Activated CD8-positive, alpha-beta memory T cell treated with anti-CD3 and anti-CD28 coated beads, Interleukin-2, amount 50 U/mL, for 24 hours (primary cell): ENCODE measurements around the gene FAM111A.

Experiments
- DNase-seq: peaks from one replicate; pipeline ENCODE4 v3.0.0-alpha.2; 2020; ENCODE audit errors: extremely low read depth

The FAM111A gene

GRCh38 chr11:59179121-59179520 lies 36.5 kb downstream of the FAM111A start:
- no peak for DNase-seq

DNA sequence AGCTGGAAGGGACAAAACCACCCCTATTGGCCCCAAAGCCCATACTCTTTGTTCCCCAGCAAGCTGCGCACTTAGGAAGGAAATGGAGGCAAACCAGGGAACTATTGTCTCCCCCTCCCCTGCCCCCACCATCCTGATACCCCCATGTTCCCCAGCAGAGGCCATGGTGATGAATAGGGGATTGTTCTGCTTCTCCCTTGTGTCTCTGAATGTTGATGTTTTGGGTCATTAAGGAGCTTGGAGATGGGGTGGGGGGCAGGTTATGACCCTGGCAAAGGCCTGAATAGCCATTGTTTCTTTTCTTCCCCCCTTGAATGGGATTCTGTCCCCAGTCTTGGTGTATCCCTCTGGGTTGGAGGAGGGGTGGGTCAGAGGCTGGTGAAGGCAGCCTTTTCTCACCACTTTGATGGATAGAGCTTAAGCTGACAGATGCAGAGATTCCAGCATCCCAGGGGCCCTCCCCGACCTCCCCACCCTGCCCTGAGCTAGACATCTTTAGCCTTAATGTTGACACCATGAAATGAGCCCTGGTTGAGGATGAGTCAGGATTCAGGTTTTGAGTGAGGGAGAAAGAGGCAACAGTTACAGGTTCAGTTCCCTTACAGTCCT lies 37.6 kb downstream of the FAM111A start:
- no peak for DNase-seq

DNA sequence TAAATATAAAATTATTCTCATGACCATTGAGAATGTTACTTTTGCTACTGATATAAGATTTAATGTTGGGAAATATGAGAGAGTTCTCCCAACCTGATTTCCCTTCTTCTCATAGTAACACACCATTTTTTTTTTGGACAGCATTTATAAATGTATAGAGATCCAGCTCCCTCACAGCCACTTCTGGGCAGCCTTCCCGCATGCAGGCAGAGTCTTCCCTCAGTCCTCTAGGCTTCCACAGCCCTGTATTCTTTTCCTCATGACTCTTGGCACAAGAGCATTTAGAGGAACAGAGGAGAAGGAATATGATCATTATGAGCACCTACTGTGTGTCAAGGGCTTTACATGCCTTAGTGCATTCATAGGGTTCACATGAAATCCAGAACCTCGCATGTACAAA lies 38.3 kb downstream of the FAM111A start:
- no peak for DNase-seq

DNA sequence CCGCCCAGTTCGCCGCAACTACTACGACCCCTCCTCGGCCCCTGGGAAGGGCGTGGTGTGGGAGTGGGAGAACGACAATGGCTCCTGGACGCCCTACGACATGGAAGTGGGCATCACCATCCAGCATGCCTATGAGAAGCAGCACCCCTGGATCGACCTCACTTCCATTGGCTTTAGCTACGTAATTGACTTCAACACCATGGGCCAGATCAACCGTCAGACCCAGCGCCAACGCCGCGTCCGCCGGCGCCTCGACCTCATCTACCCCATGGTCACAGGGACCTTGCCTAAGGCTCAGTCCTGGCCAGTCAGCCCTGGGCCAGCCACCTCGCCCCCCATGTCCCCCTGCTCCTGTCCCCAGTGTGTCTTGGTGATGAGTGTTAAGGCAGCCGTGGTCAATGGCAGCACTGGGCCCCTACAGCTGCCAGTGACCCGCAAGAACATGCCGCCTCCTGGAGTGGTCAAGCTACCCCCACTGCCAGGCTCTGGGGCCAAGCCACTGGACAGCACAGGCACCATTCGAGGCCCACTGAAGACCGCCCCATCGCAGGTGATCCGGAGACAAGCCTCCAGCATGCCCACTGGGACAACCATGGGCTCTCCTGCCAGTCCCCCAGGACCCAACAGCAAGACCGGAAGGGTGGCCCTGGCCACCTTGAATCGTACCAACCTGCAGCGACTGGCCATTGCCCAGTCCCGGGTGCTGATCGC lies 39.2 kb downstream of the FAM111A start:
- no peak for DNase-seq

DNA sequence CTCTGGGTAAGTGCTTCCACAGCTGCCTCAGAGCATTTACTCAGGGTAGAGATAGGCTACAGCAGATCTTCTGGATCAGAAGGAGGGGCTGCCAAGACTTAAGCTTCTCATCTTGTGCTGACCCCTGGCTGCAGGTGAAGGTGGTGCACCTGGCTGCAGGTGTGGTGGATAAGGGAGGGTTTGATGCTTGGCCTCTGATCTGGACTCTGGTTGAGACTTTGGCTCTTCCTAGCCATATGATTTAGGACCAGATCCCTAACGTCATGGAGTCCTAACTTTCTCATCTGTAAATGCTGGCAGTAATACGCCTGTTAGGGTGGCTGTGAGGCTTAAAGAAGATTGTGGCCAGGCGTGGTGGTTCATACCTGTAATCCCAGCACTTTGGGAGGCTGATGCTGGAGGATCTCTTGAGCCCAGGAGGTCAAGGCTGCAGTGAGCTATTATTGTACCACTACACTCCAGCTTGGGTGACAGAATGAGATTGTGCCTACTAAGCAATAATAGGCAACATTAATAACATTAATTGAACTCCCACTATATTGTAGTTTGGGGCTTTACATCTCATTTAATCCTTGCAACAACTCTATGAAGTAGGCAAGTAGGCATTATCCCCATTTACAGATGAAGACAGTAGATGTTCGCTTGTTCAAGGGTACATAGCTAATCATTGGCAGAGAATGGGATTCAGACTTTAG lies 39.9 kb downstream of the FAM111A start:
- DNase-seq: no peak

- no peak for DNase-seq
Measured at GRCh38 chr11:59183771-59184170, 41.1 kb downstream of the FAM111A start.

DNA sequence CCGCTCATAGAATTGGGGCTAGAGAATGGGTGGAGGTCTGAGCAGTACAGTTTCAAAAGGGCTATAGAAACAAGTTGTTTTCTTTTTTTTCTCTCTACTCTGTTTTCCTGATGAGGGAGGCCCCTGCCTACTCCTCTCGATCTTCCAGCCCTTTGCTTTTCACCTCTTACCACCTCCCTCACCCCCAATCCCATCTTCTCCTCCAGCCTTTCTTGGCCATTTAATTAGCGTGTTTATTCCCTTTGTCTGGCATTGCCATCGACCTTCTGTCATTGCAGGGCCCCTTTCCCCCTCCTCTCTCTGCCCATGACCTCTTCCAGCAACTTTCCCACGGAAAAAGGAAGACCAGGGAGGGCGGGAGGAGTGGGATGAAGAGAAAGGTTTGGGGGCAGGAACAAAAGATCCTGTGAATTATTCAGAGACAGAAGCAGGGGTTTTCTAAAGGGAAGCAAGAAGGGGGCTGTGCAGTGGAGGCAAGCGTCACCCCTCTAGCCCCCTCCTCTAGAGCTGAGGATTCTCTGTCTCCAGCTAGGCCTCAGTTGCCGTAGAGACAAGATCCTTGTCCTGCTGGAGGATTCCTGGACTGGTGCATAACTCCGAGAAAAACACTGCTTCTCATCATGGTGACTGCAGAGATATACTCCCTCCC lies 42.2 kb downstream of the FAM111A start:
- DNase-seq: no peak

- DNase-seq: no peak
Measured at GRCh38 chr11:59185386-59185945, 42.8 kb downstream of the FAM111A start.

DNA sequence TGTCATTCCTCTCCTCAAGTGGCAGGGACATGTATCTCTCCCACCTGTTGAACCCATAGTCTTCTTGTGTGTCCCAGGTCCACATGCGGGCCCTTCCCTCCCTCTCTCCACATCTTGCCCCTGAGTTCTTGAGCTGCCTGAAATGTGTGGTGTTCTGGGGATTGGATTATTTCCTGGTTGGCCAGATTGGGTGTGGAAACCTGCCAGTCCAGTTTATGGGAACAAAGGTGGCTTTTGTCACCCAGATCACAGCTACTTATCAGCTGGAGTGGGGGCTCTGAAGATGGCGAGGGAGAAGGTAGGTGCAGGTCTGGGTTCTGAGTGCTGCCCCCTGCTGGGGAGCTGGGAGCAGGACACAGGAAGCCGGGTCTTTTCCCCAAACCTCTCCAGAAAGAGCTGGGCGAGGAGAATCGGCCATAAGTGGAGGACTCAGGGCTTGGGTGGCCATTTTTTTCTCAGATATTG lies 43.5 kb downstream of the FAM111A start:
- DNase-seq: no peak

DNA sequence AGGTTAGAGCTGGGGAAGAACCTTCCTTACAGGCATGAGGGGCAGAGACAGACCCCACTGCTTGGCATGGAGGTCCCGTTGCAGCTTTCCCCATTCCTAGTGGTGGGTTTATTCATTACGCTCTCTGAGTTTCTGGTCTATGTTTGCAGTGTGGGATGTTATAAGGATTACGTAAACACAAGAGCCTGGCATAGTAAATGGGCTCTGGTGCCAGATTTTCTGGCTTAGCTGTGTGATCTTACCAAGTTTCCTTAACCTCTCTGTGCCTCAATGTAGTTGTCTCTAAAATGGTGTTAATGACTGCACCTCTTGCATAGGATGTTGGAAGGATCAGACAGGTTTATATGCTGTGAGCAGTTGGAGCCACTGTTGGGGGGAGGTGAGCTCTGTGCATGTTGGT lies 44.4 kb downstream of the FAM111A start:
- no peak for DNase-seq

GRCh38 chr11:59187587-59187986 lies 44.9 kb downstream of the FAM111A start:
- DNase-seq: no peak

GRCh38 chr11:59188954-59189353 lies 46.3 kb downstream of the FAM111A start:
- no peak for DNase-seq

DNA sequence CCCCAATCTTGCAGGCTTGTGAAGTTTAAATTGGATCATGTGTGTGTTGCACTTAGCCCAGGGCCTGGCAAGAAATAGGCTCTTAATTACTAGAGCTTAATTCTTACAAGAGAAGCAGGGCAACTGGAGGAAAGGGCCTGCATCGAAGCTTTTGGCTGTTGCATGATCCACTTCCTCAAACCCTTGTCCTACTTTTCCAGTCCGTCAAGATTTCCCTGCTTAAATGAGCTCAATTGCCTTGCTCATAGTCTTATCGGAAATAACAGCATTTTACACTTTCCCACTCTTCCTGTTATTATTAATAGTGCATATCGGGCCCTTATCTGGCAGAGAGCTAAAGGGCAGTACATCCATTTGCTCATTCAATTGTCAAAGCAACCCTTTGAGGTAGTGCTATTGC lies 47.3 kb downstream of the FAM111A start:
- DNase-seq: no peak

DNA sequence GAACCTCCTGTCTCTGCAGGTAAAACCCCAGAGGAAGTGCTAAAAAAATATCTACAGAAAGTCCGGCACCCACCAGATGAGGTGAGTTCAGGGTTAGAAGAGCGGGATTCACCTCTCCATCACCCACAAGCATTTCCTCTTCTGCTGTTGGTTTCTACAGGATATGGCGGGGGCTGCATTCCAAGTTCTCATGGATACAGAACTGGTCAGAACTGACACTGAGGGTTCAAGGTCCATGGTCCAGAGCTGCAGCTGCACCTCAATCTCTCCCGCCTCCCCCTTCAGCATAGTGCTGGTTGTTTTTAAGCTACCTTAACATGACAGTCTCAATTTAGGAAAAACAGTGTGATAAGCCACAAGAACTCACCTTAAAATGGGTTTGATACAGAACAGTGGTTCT lies 48.4 kb downstream of the FAM111A start:
- no peak for DNase-seq

DNA sequence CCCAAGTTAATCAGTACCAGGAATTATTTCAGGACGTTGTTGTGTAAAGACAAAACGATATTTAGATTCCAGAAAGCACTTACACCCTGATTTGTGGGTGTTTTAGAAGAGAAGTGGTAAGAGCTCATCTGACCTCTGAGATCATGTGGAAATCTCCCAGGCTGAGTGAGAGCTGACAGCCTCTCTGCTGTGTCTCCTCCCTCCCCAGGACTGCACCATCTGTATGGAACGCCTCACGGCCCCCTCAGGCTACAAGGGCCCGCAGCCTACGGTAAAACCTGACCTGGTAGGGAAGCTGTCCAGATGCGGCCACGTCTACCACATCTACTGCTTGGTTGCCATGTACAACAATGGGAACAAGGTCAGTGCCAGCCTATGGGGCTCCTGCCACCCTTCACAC lies 49.2 kb downstream of the FAM111A start:
- no peak for DNase-seq

DNA sequence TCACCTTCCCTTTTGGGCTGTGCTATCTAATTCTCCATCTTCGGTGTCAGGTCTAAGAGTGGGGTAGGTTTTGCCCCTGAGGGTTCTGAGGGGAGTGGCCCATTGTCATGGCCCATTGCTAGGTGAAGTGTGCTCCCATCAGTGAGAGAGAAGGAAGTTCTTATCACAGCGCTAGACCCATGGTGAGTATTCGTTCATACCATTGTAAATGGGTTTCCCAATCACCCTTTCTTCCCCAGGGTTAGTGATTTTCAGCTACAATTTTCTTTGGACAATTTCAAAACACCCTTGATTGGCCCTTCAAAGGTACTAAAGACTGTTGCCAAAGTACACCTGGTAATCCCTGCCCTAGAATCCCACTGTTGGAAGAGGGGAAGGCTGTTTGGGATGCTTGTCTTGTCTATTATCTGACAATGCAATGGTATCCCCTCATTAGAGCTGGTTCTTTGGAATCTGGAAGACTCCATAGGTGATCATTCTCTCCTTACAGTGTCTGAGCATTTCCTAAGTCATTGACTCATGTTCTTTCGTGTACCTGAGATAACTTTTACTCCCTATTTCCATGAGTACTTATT lies 49.9 kb downstream of the FAM111A start:
- no peak for DNase-seq

- no peak for DNase-seq
Measured at GRCh38 chr11:59193587-59194130, 51.0 kb downstream of the FAM111A start.

GRCh38 chr11:59195586-59195985 lies 52.9 kb downstream of the FAM111A start:
- no peak for DNase-seq

DNA sequence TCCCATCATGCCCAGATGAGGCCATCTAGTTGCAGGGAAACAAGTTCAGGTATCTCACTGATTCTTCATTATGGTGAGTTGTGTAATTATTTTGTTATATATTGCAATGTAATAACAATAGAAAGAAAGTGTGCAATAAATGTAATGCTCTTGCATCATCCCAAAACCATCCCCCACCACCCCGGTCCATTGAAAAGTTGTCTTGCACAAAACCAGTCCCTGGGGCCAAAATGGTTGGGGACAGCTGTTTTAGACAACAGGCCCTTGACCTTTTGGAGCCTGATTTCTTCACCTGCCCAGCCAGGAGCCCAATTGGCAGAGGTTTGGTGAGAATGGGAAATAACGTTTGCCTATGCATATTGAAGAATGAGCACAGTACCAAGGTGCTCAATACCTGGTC lies 54.1 kb downstream of the FAM111A start:
- no peak for DNase-seq

DNA sequence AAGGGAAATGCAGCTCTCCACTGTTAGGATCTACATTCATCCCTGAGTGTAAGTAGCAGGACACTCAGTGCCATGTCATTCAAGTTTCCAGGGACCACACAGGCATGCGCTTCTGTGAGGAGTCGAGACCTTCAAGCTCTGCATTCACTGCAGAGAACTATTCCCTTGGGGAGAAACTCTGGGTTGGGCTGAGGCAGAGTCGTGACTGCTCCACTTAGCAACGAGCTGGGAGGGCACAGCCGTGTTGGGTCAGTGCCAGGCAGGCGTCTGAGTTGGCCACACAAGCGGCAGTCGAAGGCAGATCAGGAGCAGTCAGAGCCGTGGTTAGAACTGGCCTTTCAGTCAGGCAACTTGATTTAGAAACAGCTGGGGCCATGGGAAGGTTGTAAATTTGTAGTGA lies 55.3 kb downstream of the FAM111A start:
- no peak for DNase-seq

- DNase-seq: no peak
Measured at GRCh38 chr11:59198726-59199125, 56.1 kb downstream of the FAM111A start.
